Body of pancreas (tissue), 4 donors: ENCODE data around the gene DPH6. TPM values are rescaled to one million over a fixed set of nuclear protein-coding genes. Genes with fewer than 3 reads are reported as not detected.

Experiments
- ATAC-seq: fragments of 150-250 bp; one replicate; pipeline ENCODE4 v1.9.1; 2016
- DNase-seq, 4 donors: peaks; one replicate each; pipeline ENCODE4 v3.0.0-alpha.2; 2019
- H3K27ac ChIP-seq, 4 donors: fragments of 200-600 bp; sonication (generic); 1 replicate in 3 of 4; 2 replicates in 1 of 4; pipeline versions ENCODE4 v1.5.1 to v1.6.1; 2016 to 2019; ENCODE audit warnings: mild to moderate bottlenecking in 1 of 4, mixed read lengths in 1 of 4, moderate library complexity in 1 of 4
- H3K27me3 ChIP-seq, 2 donors: fragments of 200-600 bp; sonication (generic); one replicate each; pipeline ENCODE4 v1.6.0; 2016; ENCODE audit warnings: mild to moderate bottlenecking in 1 of 2
- H3K36me3 ChIP-seq, 2 donors: fragments of 200-600 bp; sonication (generic); replicated peaks in 1 of 2; 2 replicates each; pipeline ENCODE4 v1.5.1; 2016; ENCODE audit warnings: low read depth in 2 of 2; ENCODE audit not compliant: insufficient read depth in 1 of 2
- H3K4me1 ChIP-seq: fragments of 200-600 bp; sonication (generic); one replicate; pipeline ENCODE4 v1.6.0; 2016
- H3K4me3 ChIP-seq, 2 donors: fragments of 200-600 bp; sonication (generic); 1 replicate in 1 of 2; 2 replicates in 1 of 2; pipeline ENCODE4 v1.5.1; 2016 to 2019
- H3K9me3 ChIP-seq, 3 donors: fragments of 200-600 bp; sonication (generic); 1 replicate in 2 of 3; 2 replicates in 1 of 3; pipeline ENCODE4 v1.5.1; 2016
- POLR2A ChIP-seq, 3 donors: fragments of 450-650 bp; IDR thresholded peaks; one replicate each; pipeline ENCODE4 v1.6.1; 2016; ENCODE audit warnings: antibody characterized with exemption in 3 of 3, mild to moderate bottlenecking in 2 of 3
- WGBS, 2 donors: methylation state at CpG; one replicate each; pipeline ENCODE4 v1.1.5; 2017; 5-methylcytosine and 5-hydroxymethylcytosine counted together
- intact Hi-C: fragments of 100-400 bp; cut with DNase I; formaldehyde crosslinking; loops from one replicate; pipeline ENCODE4 v1.15.1; 2023
- total RNA-seq, 2 donors: library from RNA; depleted of rRNA; stranded (reverse); fragments of >200 nt; gene quantifications; one replicate each; pipeline ENCODE4 v1.1.0, GENCODE V29; 2016
- TF ChIP-seq, protein P1 (sequence below), 7 experiments: fragments of 450-650 bp in 4 of 7; fragments of 200-600 bp in 3 of 7; sonication (generic) in 3 of 7; IDR thresholded peaks; one replicate each; pipeline ENCODE4 v1.5.1; 2016 to 2019; ENCODE audit warnings: antibody characterized with exemption in 7 of 7

The DPH6 gene
- total RNA-seq, 2 donors from 2014 or later = 10.9 to 18.9 TPM

DNA sequence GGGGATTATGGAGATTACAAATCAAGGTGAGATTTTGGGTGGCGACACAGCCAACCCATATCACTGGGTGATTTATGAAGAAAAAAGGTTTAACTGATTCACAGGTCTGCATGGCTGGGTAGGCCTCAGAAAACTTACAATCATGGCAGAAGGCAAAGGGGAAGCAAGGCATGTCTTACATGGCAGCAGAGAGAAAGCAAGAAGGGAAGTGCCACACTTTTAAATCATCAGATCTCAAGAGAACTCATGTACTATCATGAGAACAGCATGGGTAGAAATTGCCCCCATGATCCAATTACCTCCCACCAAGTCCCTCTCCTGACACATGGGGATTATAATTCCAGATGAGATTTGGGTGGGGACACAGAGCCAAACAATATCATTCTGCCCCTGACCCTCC, 59.7 kb downstream of the DPH6 start:
- Histone ChIP-seq H3K36me3 (no peaks in the 10 kb centered on the region), H3K4me1 (no peaks in the 10 kb centered on the region), H3K4me3 (no peak overlapping the region), H3K27ac (no peak overlapping the region), H3K27me3 (no peaks in the 10 kb centered on the region), H3K9me3 (peaks cover 0 to 18% (median 0%) of the 10 kb centered on the region in 3 donors)
- TF ChIP-seq POLR2A (IDR thresholded peaks at IDR 0.05) = no peak
- TF ChIP-seq, protein P1, sequence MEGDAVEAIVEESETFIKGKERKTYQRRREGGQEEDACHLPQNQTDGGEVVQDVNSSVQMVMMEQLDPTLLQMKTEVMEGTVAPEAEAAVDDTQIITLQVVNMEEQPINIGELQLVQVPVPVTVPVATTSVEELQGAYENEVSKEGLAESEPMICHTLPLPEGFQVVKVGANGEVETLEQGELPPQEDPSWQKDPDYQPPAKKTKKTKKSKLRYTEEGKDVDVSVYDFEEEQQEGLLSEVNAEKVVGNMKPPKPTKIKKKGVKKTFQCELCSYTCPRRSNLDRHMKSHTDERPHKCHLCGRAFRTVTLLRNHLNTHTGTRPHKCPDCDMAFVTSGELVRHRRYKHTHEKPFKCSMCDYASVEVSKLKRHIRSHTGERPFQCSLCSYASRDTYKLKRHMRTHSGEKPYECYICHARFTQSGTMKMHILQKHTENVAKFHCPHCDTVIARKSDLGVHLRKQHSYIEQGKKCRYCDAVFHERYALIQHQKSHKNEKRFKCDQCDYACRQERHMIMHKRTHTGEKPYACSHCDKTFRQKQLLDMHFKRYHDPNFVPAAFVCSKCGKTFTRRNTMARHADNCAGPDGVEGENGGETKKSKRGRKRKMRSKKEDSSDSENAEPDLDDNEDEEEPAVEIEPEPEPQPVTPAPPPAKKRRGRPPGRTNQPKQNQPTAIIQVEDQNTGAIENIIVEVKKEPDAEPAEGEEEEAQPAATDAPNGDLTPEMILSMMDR (IDR thresholded peaks at IDR 0.05) = no peak
- no peak for DNase-seq
- WGBS, 2 donors = 94 to 100% methylated on average over 1 of the region's 1 CpG
- intact Hi-C loops = no loop called here
- no peak for ATAC-seq

DNA sequence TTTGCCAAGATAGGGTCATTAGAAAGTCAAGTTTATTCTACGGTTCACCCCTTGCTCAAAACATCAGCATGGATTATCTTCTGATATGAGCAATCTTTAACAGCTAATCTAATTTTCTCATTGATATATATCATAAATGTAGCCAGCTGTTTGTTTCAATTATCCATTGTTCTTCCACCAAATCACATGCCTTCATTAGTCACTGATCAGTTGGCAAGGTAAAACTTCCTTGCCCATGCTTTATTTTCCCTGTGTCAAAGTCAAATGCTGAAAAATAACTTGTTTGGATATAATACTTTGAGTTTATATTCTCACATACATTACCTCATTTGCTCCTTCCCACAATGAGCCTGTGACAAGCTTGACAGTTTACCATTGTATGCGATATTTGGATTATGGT, 60.6 kb downstream of the DPH6 start:
- Histone ChIP-seq H3K4me1 (no peaks in the 10 kb centered on the region), H3K27me3 (no peaks in the 10 kb centered on the region), H3K4me3 (no peak overlapping the region), H3K9me3 (peaks cover 0 to 18% (median 0%) of the 10 kb centered on the region in 3 donors), H3K27ac (no peak overlapping the region), H3K36me3 (no peaks in the 10 kb centered on the region)
- TF ChIP-seq, protein P1 (IDR thresholded peaks at IDR 0.05) = no peak
- DNase-seq (no peak), ATAC-seq (no peak)
- WGBS, 2 donors = 86 to 92% methylated on average over 2 of the region's 2 CpGs
- intact Hi-C loops = no loop called here

DNA sequence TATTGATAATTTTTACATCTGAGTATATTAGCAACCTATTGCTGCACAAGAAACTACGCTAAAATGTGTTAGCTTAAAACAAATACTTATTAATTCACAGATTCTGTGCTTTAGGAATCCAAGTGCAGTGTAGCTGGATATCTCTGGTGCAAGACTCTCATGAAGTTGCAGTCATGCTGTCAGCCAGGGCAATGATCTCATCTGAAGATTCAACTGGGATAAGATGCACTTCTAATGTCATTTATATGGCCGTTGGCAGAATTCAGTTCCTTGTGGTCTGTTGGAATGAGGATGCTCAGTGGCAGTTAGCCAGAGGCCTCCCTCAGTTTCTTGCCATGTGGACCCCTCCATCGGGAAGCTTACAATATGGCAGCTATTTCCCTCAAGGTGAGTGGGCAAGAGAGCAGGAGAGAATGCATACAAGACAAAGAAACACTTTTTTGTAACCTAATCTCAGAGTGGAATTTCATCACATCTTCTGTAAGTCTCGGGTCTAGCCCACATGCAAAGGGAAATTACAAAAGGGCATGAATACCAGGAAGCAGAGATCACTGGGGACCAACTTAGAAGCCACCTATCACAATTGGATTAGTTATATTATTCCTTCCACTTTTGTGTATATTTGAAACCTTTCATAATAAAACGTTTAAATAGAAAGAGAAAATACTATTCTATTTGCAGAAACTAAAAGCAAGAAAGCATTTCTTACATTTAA, 61.6 kb downstream of the DPH6 start:
- intact Hi-C loops = no loop called here
- Histone ChIP-seq H3K27me3 (no peaks in the 10 kb centered on the region), H3K36me3 (no peaks in the 10 kb centered on the region), H3K27ac (no peak overlapping the region), H3K4me3 (no peak overlapping the region), H3K4me1 (no peaks in the 10 kb centered on the region), H3K9me3 (peaks cover 0 to 18% (median 0%) of the 10 kb centered on the region in 3 donors)
- 83 to 85% methylated on average over 5 of the region's 5 CpGs for WGBS, 2 donors
- DNase-seq (no peak), ATAC-seq (no peak)
- TF ChIP-seq, protein P1 (IDR thresholded peaks at IDR 0.05) = no peak
- TF ChIP-seq POLR2A (IDR thresholded peaks at IDR 0.05) = no peak

DNA sequence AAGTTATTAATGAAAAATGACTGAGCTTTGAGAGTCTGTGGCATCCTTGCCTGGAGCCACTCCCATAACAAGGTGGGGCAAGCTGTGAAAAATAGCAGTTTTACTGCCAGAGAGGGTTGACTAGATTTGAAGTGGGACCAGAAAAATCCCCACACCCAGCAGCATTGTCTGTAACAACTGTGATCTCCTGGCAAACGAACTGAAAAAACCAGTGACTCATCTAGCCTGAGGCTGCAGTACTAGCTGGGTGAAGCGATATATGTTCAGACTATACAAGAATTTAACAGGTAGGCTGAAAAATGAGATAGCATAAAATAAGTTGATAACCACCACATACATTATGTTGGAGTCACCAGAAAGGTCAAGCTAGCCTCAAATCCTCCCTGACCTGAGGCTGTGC, 64.0 kb downstream of the DPH6 start:
- Histone ChIP-seq H3K27ac (no peak overlapping the region), H3K27me3 (no peaks in the 10 kb centered on the region), H3K4me3 (no peak overlapping the region), H3K36me3 (no peaks in the 10 kb centered on the region), H3K9me3 (peaks cover 0 to 10% (median 0%) of the 10 kb centered on the region in 3 donors), H3K4me1 (no peaks in the 10 kb centered on the region)
- ATAC-seq (no peak), DNase-seq (no peak)
- no peak for TF ChIP-seq POLR2A (IDR thresholded peaks at IDR 0.05)
- TF ChIP-seq, protein P1 (IDR thresholded peaks at IDR 0.05) = no peak
- 68 to 80% methylated on average over 2 of the region's 2 CpGs for WGBS, 2 donors
- intact Hi-C loops = no loop called here

DNA sequence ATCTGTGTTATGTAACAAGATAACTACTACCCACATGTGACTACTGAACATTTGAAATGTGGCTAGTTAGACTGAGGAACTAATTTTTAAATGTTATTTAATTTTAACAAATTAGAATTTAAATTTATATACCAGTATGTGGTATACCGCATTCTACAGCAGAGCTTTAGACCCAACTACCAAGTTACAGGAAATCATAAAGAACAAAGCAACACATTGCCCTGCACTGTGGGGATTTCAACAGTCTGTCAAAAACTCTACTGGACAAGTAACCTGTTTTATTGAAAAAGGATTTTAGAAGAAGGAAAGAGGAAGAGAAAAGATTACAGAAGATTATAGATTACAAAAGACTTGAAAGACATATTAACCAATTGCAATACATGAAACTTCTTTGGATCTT, 64.9 kb downstream of the DPH6 start:
- H3K4me1 ChIP-seq = no peaks in the 10 kb centered on the region
- H3K4me3 ChIP-seq = no peak overlapping the region
- H3K27me3 ChIP-seq = no peaks in the 10 kb centered on the region
- DNase-seq (no peak), ATAC-seq (no peak)
- peaks cover 0 to under 1% (median 0%) of the 10 kb centered on the region in 3 donors for H3K9me3 ChIP-seq
- TF ChIP-seq POLR2A (IDR thresholded peaks at IDR 0.05) = no peak
- no peaks in the 10 kb centered on the region for H3K36me3 ChIP-seq
- H3K27ac ChIP-seq = no peak overlapping the region
- 91 to 97% methylated on average over 1 of the region's 1 CpG for WGBS, 2 donors
- intact Hi-C loops = no loop called here
